CD4-positive, alpha-beta T cell treated with Interleukin-1 beta for 1 hour (primary cell): Measurements from ENCODE around the gene KCNK5.
A peak's percentile ranks its signal among the peaks of the same experiment; 100 is the strongest.

Experiments used
- DNase-seq, 2 donors: peaks; one replicate each; pipeline ENCODE4 v3.0.0-alpha.2; 2020 to 2022

The KCNK5 gene

DNA sequence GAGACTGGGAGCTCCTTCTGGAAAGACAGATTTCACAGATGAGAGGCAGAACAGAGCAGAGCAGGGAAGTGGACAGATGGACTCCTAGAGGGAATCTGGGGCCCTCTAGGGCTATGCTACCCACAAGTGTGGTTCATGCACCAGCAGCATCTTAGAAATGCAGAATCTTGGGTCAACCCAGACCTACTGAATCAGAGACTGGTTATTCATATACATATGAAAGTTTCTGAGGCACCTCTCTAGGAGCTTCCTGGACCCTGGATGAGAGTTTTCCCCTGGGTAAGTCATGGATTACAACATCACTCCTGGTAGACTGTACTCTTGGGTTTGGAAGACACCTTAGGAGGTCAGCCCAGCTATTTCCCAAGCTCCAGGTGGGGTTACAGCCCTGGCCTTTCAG, 58.9 kb downstream of the KCNK5 start:
- DNase-seq: no peak

DNA sequence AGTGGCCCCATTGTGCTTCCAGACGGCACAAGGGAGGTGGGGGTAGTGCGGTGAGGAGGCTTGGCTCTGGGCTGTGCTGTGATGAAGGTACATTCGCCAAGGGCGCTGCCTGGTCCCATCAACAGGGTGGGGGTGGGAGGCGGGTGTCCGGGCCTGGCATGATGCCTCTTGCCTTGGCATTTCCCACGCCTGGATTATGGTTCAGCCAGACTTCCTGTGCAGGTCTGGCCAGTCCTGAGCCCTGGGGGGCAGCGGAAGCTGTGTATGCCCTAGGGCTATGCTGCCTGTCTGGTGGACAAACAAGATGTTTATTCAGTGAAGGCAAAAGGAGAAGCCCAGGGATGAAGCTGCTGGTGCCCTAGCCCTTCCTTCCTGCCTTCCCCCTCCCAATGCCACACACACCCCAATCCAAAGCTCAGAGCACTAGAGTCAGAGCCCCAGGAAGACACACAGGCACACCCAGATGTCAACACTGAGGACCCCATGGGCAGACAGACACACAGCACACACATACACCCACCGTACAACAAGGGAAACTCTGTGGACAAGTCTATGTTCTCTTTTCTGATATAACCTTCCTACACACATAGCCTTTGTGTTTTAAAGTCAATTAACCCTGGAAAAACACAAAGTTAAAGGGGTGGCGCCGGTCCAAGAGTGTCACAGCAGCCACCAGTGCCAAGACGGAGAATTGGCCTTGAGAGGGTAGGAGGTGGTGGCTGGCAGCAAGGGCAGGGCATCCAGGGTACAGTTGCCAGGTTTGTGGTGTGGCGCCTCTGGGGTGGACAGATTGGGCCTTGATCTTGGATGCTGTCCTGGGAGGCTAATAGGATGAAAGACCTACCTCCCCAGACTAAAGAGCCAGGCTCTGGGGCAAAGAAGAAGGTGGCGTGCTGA, 59.6 kb downstream of the KCNK5 start:
- DNase-seq: no peak

DNA sequence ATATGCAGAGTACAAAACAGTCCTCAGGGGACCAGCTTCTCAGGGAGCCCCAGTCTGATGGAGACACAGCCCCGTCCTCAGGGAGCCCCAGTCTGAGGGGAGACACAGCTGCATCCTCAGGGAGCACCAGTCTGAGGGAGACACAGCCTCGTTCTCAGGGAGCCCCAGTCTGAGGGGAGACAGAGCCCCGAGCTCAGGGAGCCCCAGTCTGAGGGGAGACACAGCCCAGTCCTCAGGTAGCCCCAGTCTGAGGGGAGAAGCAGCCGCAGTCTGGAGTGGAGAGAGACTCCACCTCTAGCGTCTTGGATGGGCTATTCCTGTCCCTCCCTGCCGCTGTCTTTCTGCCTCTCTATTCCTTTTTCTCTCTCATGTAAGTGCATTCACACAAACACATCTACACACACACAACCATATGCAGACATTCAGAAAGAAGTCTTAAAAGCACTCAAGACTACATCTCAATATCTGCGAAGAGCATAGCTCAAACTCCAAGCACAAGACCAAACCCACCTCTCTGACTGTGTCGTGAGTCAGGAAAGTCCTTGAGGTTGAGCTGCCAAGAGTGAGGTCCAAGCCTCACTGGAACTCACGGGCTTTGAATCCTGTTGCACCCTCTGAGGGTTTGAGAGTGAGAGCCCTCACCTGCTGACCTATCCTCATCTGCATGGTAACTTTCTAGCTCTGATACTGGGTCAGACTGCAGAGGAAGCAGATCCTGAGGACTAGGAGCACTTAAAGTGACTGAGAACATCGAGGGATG, 61.2 kb downstream of the KCNK5 start:
- DNase-seq: no peak

DNA sequence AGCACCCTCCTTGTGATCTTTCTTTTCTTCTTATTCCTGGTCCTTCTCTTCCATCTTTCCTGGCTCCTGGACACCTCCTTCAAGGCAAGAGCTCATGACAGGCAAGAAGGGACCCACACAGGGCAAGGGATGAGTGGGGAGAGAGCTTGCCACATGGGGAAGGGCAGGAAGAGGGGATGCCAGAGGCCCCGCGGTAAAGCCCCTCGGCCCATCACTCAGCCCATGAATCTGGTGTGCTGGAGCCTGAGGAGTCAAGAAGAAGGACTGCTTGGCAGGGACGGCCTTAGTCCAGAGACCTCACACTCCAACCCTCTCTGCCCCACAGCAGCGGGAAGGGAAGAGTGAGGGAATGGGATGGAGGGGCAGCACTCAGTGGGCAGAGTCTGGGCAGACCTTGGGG, 62.0 kb downstream of the KCNK5 start:
- DNase-seq: no peak

DNA sequence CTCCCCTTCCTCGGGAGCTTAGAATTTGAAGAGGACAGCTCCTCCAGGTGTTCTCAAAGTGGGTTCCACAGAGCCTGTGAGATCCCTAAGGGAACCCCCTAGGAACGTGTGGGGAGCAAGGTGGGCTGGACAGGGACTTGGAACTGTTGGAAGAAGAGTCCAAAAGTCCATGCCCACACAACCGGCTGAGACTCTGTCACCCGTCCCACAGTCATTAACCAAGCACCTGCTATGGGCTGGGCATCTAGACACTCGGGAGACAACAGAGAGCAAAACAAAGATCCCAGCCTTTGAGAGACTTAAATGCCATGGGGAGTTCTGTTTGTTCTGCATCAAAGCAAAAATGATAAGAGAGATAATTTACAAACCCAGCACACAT, 62.4 kb downstream of the KCNK5 start:
- no peak for DNase-seq

DNA sequence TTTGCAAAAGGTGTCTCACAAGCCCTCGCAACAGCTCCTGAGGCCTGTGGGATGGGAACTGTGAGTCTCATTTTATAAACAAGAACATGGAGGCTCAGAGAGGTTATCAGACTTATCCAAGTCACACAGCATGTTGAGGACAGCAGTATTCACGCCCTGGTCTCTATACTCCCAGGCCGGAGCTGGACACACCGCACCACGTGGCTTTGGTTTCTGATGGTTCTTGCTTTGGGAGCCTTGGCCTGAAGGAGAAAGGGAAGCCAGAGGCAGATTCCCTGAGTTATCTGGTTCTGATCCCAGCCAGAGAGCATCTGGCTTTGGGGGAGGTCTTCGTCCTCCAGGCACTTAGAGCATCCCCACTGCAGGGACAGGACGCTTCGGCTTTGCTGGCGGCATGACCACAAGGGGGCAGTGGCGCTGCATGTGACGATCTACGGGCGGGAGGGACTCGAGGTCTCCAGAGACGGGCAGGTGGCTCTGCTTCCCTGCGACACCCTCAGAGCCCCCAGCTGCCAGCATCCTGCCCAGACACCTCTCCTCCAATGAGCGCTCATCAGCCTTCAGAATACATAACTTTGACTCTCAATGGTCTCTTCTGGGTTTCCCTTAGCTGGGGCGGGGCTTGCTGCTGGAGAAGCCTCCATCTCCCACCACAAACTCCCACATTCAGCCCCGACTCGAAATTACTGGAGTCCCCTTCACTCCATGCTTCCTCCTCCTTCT, 62.9 kb downstream of the KCNK5 start:
- DNase-seq: peak; percentile 77 to 78

DNA sequence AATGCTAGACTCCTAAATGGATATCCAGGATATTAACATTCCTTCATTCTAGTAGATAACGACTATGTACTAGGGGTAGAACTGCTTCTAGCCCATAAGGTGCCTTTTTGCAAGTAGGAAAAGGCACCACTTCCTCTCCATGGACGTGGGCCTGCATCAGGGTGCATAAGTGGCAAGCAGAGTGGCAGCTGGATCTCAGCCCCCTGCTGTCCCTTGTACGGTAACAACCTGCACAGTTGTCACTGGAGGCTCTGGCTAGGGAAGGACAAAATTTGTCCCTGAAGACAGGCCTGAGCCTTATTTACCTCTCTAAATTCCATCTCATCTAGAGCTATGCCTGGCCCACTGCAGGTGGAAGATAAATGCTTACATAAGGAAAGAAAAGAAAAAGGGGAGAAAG, 71.8 kb downstream of the KCNK5 start:
- no peak for DNase-seq

DNA sequence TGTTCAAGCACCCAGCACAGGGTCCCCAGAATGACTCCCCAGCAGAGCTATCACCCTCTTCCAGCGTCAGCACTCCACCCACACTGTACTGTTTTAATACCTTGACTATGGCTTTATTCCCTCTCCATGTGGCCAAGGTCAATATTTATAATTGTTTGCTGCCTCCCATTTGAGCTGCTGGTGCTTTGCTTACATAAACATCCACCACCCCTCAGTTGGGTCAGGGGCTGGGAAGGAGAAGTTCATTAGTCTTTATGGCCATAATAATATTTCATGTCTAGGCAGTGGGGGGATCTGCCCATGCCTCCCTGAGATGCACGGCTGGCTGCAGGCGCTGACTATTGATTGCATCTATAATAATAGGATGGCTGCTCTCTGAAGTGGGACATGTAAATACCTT, 72.5 kb downstream of the KCNK5 start:
- DNase-seq: no peak

DNA sequence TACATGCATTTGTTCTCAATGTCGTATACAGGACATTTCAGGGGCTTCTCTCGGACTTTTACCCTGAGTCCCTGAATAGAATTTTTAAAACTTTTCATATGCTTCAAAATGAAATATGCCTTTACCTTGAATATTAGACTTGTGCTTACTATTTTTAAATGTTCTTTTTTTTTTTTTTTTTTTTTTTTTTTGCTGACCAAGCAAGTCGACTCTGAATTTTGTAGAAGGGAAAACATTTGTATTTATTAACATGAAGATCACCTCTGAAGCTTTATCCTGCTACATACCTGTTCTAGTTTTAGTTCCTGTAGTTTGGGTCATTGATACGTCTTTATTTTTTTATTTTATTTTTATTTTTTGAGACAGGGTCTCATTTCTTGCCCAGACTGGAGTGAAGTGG, 74.6 kb downstream of the KCNK5 start:
- DNase-seq: no peak

DNA sequence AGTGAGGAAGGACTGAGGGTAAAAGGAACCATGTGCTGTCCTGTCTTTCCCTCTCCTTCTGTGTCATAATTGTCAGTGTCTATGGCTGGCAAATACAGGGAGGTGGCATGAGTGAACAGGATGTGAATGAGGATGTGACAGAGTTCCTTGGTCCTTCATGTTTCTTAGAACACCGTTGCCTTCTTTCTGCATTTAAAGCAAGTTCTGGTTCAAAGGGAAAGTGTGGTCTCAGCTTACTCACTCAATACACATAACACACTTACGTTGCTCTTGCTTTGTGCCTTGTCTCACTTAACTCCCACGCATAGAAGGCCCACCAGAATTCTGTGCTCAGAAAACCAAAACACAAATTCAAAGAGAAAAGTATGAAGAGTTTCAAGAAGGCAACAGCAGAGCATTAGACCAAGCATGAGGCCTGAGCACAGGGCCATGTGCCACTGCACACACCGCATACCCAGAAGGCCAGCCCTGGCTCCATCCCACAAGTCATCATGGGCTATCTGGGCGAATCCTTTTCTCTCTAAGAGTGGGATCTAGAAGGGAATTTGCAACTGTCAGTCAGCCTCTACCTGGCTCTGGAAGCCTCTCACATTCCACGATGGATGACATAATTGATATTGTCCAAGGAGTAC, 75.4 kb downstream of the KCNK5 start:
- DNase-seq: no peak

DNA sequence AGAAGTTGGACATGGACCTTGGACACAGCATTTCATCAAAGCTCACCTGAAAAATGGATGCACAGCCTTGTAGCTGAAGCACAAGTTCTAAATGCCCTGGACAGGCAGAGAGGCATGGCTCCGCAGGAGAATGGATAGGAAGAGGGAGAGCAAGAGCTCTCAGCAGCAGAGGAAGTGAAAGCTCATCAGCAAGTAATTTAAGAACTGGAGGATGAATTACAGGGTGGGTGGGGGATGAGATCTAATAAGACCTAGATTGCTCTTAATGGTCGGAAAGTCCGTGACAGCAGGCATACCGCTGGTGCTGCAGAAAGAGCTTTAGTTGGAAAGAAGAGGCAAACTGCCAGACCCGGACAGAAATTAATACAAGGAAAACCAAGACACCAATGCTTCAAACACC, 77.0 kb downstream of the KCNK5 start:
- no peak for DNase-seq

DNA sequence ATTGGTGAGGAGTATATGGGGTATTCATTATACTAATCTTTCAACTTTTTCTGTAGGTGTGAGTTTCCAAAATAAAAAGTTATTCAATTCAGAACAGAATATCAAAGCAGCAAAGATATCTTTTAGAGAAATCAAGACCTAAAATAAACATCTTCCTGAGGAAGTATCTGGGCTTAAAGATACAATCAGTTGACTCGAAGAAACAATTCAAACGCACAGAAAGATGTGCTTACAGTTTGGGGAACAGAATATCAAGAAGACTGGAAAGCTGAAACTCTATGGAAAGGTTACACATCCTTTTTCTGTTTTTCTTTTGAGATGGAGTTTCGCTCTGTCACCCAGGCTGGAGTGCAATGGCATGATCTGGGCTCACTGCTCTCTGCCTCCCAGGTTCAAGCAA, 78.1 kb downstream of the KCNK5 start:
- no peak for DNase-seq

DNA sequence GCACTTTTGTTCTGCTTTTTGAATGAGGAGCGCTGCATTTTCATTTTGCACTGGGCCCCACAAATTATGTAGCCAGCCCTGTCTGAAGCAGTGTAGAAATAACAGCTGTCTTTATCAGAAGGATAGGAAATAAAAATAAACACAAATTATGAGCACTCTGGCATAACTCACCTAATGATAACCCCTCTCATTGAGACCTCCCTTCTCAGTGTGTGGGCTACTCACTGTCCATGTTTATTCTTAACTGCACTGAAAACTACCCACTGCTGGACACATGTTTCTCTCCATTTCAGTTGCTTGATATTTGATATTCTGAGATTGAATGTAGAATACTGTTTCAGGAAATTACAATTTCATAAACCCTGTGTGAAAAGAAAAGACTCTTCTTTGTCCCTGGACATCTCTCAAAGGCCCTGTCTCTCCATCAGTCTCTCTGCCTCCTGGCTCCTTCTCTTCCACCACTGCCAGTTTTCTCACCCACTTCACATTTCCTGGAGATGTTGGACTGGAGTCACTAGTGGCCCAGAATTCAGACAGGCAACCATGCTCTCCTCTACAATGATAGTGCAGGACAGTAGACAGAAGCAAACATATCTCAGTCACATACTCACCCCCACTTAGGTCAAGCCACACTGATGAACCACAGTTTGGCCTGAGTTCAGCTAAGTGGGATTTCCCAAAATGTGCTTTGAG, 84.6 kb downstream of the KCNK5 start:
- no peak for DNase-seq

DNA sequence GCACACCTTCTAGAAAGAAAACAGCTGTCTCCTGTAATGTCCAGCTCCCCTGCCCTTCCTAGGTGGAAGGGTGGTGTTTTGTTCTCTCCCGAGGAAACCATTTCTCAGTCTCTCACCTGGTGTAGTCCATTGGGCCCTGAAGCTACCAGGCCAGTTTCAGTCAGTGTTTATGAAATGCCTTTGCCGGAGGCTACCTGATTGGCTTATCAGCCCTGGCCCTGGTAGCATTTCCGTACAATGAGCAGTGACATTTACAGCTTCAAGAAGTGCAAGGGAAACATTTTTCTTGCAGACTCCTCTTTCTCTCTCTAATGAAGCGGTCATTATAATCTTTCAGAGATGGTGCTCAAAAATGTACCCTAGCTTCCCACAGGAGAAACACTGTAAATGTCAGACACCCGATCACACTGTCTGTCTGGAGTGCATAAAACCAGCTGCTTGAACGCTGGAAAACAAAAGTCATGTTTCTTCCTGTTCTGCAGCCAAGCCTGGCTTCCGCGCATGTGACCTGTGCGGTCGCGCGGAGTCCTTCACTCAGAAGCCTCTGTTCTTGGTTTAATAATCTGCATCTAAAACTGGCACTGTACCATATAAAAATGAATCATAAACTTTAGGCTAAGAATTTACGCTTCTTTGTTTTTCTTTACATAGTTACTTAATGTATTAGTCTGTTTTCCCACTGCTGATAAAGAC, 85.9 kb downstream of the KCNK5 start:
- no peak for DNase-seq

DNA sequence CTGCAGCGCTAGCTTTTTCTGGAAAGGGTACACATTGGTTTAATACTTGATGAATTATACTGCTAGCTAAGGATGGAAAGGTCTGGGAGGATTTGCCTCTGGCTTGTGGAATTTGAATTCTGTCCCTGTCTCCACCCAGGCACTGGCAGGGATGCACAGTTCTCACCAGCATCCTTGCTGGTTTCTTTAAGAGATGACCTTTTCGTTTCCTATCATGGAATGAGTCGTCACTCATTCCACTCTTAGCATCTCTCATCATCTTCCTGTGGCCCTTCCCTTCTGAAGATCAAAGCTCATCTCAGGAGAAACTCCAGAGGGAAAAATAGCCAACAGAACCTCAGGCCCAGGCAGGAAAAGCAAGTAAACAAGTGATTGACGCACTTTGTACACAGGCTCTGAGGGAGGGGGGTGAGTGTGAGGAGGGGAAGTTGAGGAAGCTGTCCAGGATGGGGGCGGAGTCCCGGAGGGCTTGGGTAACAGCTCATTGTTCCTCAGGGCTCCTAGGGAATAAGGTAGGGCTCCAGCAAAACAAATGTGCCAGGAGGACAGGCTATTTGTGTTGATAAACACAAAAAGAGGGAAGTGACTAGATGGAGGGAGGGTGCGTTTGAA, 88.6 kb downstream of the KCNK5 start:
- no peak for DNase-seq
